Stomach (tissue), 4 donors: Measurements from ENCODE around the gene MED13L.

ENCODE experiments used
- CTCF ChIP-seq, 7 experiments: fragments of 450-650 bp in 4 of 7; fragments of 200-600 bp in 3 of 7; sonication (generic) in 3 of 7; IDR thresholded peaks; one replicate each; pipeline ENCODE4 v1.5.1; 2016 to 2019; ENCODE audit warnings: antibody characterized with exemption in 7 of 7, control low read depth in 2 of 7, mild to moderate bottlenecking in 1 of 7
- EP300 ChIP-seq: sonication (generic); formaldehyde crosslinking; IDR thresholded peaks from one replicate; pipeline ENCODE4 v1.6.1; 2017; ENCODE audit warnings: antibody characterized with exemption
- POLR2A ChIP-seq, 4 donors: fragments of 450-650 bp; IDR thresholded peaks; one replicate each; pipeline ENCODE4 v1.6.1; 2016; ENCODE audit warnings: antibody characterized with exemption in 4 of 4, control low read depth in 2 of 4, mild to moderate bottlenecking in 1 of 4, moderate library complexity in 1 of 4
- POLR2AphosphoS5 ChIP-seq, 3 donors: sonication (generic); formaldehyde crosslinking; IDR thresholded peaks; one replicate each; pipeline ENCODE4 v1.6.1; 2016; ENCODE audit warnings: antibody characterized with exemption in 3 of 3

GRCh38 chr12:115942346-115942745 is 335.1 kb downstream of the MED13L start:
- TF ChIP-seq CTCF (IDR thresholded peaks at IDR 0.05) (no peak), POLR2A (IDR thresholded peaks at IDR 0.05) (no peak), POLR2AphosphoS5 (IDR thresholded peaks at IDR 0.05) (no peak), EP300 (no peak)
